K562 (cell line): Measurements from ENCODE around the gene TCOF1. TPM values are rescaled to one million over a fixed set of nuclear protein-coding genes. Genes with fewer than 3 reads are reported as not detected.
A peak's percentile ranks its signal among the peaks of the same experiment; 100 is the strongest.

Source experiments
- ATAC-seq: fragments of 200-7000 bp; cut with Tn5 transposase; 3 replicates; pipeline ENCODE4 v1.9.1; 2020; ENCODE audit warnings: moderate library complexity
- BruUV-seq: library from RNA; stranded (reverse); fragments of 400-500 nt; replicated peaks from 2 replicates; lab custom pipeline; 2021; lab: Mats Ljungman, UMichigan
- CTCF ChIA-PET: fragments of 300-600 bp; formaldehyde crosslinking; extraction: SDS; loops from one replicate; lab custom pipeline; 2021; ENCODE audit warnings: low intra/inter-chr PET ratio; lab: Yijun Ruan, JAX
- POLR2A ChIA-PET: fragments of 300-600, 350-650 bp; sonication (Branson Sonifier 250); formaldehyde crosslinking; extraction: SDS; loops from one replicate; lab custom pipeline; 2021; ENCODE audit warnings: antibody characterized with exemption, inconsistent platforms; lab: Yijun Ruan, JAX
- DNase-seq, 4 experiments: peaks; one replicate each; pipeline versions ENCODE4 v3.0.0 to v3.0.0-alpha.2; 2011 to 2018; ENCODE audit warnings: low spot score in 3 of 4, mixed read lengths in 3 of 4; ENCODE audit errors: extremely low read depth in 1 of 4
- FAIRE-seq: peaks from 2 replicates; lab custom pipeline; 2011; peaks lifted over from hg19 to GRCh38; lab: Jason Lieb, UNC
- H2AFZ ChIP-seq: 2 replicates; pipeline ENCODE4 v1.6.0; 2011; ENCODE audit warnings: low read depth, low read length, control low read depth, inconsistent platforms
- H3K27ac ChIP-seq: fragments of 200-600 bp; 3 replicates; pipeline ENCODE4 v1.8.0; 2011; ENCODE audit warnings: low read depth, mild to moderate bottlenecking, control low read depth, inconsistent platforms, low read length, moderate library complexity, mixed read lengths; ENCODE audit errors: extremely low read depth
- H3K27me3 ChIP-seq, 2 experiments: fragments of 300-600 bp in 1 of 2; 2 replicates in 1 of 2; 3 replicates in 1 of 2; pipeline versions ENCODE4 v1.6.0 to v1.8.0; 2011; ENCODE audit warnings: inconsistent platforms in 2 of 2, low read length in 2 of 2, mild to moderate bottlenecking in 1 of 2, mixed read lengths in 1 of 2, moderate library complexity in 1 of 2; ENCODE audit not compliant: control insufficient read depth in 2 of 2, insufficient read depth in 2 of 2
- H3K36me3 ChIP-seq: fragments of 300-600 bp; 3 replicates; pipeline ENCODE4 v1.8.0; 2011; ENCODE audit warnings: mild to moderate bottlenecking, low read length, inconsistent platforms; ENCODE audit not compliant: control insufficient read depth, insufficient read depth
- H3K4me1 ChIP-seq, 2 experiments: fragments of 200-600 bp in 1 of 2; replicated peaks in 1 of 2; 2 replicates in 1 of 2; 3 replicates in 1 of 2; pipeline versions ENCODE4 v1.5.1 to v1.8.0; 2011; ENCODE audit warnings: inconsistent platforms in 2 of 2, low read length in 2 of 2, mild to moderate bottlenecking in 1 of 2, mixed read lengths in 1 of 2, moderate library complexity in 1 of 2; ENCODE audit not compliant: control insufficient read depth in 2 of 2, insufficient read depth in 2 of 2
- H3K4me2 ChIP-seq: 2 replicates; pipeline ENCODE4 v1.6.1; 2011; ENCODE audit warnings: low read length, control low read depth, inconsistent platforms, mixed read lengths; ENCODE audit not compliant: insufficient read depth
- H3K4me3 ChIP-seq: fragments of 200-600 bp; sonication (generic), shearing (Covaris generic); 2 replicates; pipeline ENCODE4 v1.5.1; 2016; ENCODE audit warnings: control low read depth, inconsistent platforms
- H3K79me2 ChIP-seq: fragments of 200-600 bp; 3 replicates; pipeline ENCODE4 v1.8.0; 2011; ENCODE audit warnings: low read length, inconsistent platforms; ENCODE audit not compliant: control insufficient read depth, insufficient read depth
- H3K9ac ChIP-seq, 2 experiments: 2 replicates each; pipeline versions ENCODE4 v1.6.0 to v1.6.1; 2011; ENCODE audit warnings: low read depth in 2 of 2, low read length in 2 of 2, control low read depth in 1 of 2, inconsistent platforms in 1 of 2, mild to moderate bottlenecking in 1 of 2, mixed read lengths in 1 of 2; ENCODE audit not compliant: insufficient read depth in 1 of 2
- H3K9me1 ChIP-seq: one replicate; pipeline ENCODE4 v1.6.0; 2011; ENCODE audit warnings: inconsistent platforms, mild to moderate bottlenecking, low read length, moderate library complexity; ENCODE audit not compliant: control insufficient read depth, insufficient read depth
- H3K9me3 ChIP-seq: replicated peaks from 2 replicates; pipeline ENCODE4 v1.5.1; 2011; ENCODE audit warnings: low read depth, low read length, inconsistent platforms; ENCODE audit not compliant: control insufficient read depth, insufficient read depth
- H4K20me1 ChIP-seq: replicated peaks from 2 replicates; pipeline ENCODE4 v1.6.1; 2011; ENCODE audit warnings: low read length, inconsistent platforms, mixed read lengths; ENCODE audit not compliant: control insufficient read depth, insufficient read depth
- CHD4 ChIP-seq: fragments of 200-600 bp; sonication (generic); IDR thresholded peaks from 3 replicates; pipeline ENCODE4 v1.6.1; 2012; ENCODE audit warnings: low read depth, mild to moderate bottlenecking, mixed read lengths, low read length, inconsistent platforms; ENCODE audit not compliant: insufficient read depth, insufficient replicate concordance, poor library complexity, severe bottlenecking
- PATZ1 ChIP-seq: fragments of 250-450 bp; sonication (Bioruptor Pico); IDR thresholded peaks from 2 replicates; pipeline ENCODE4 v1.5.0; 2020; ENCODE audit warnings: mild to moderate bottlenecking, borderline replicate concordance
- SAFB ChIP-seq: fragments of 200-400 bp; formaldehyde crosslinking; IDR thresholded peaks from 2 replicates; pipeline ENCODE4 v1.6.1; 2017; ENCODE audit warnings: low read depth, low read length, borderline replicate concordance
- WGBS: fragments of 100-300 bp; shearing (Covaris generic); methylation state at CpG from one replicate; pipeline ENCODE4 v1.1.6; 2016; ENCODE audit warnings: low coverage, mixed read lengths; ENCODE audit not compliant: insufficient coverage; ENCODE audit errors: missing lambda C conversion rate; 5-methylcytosine and 5-hydroxymethylcytosine counted together
- in situ Hi-C: fragments of 300-500 bp; cut with MboI; formaldehyde crosslinking; loops from 4 replicates; pipeline ENCODE4 v1.15.0; 2018; ENCODE audit warnings: inconsistent platforms, mixed read lengths
- intact Hi-C: fragments of 100-400 bp; cut with micrococcal nuclease; formaldehyde crosslinking; loops from 2 replicates; pipeline ENCODE4 v1.14.2; 2022
- polyA plus RNA-seq, 8 experiments: library from polyadenylated mRNA; depleted of rRNA in 4 of 8; stranded (reverse) in 5 of 8; unstranded in 3 of 8; fragments of >200 nt; fragmentation: Nextera tagmentation in 2 of 8; fragmentation: Illumina TruSeq in 1 of 8; extraction: Ambion mirVana in 2 of 8; extraction: Trizol in 1 of 8; gene quantifications; 2 replicates each; pipeline versions ENCODE4 v1.2.1 to v1.2.3, GENCODE V29; 2011 to 2014; ENCODE audit warnings: inconsistent platforms in 1 of 8, missing spikeins in 1 of 8
- total RNA-seq, 7 experiments: library from RNA; depleted of rRNA in 6 of 7; stranded (reverse); fragments of >200 nt in 6 of 7; fragmentation: Illumina TruSeq in 2 of 7; extraction: Trizol in 2 of 7; gene quantifications; 2 replicates each; pipeline versions ENCODE4 v1.2.1 to v1.2.3, GENCODE V29; 2011 to 2021; ENCODE audit warnings: low replicate concordance in 1 of 7

TCOF1 gene
- total and polyA plus RNA-seq, 9 of the 15 experiments (the other 6 are each of a cell fraction or from before 2014, with no cell fraction given), result 9.8 to 134 (median 61.7) TPM

DNA sequence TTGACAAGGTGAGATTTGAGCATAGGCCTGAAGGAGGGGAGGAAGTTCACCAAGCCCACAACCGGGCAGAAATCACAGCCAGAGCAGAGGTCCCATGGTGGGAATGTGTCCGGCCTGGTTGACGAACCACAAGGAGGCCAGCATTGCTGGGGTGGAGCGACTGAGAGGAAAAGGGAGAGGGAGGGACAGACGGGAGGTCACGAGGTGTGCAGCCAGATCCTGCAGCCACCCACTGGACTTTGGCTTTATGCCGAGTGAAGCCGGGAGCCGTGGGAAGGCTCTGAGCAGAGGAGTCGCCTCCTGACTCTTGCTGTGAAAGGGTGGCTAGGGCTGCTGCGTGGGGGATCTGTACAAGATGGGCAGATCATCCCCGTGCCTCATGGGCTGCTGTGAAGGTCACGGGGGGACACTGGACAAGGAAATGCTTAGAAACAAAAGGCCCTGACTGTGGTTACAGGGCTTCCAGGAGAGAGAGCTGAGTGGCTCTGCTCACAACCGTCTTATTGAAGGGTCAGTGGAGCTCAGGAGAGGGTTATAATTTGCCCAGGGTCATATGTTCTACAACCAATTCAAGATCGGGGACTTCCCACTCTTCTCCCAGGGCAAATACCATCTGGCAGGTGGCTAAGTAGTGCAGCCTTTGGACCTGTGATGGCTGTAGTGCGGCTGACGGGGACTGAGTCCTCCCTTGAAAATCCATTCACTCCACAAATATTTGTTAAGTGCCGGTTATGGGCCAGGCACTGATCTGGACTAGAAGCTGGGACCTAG lies 70.8 kb downstream of the TCOF1 start (continued):
- TF ChIP-seq PATZ1 (CRISPR knock-in tag), result no peak

GRCh38 chr5:150428978-150429377 lies 71.5 kb downstream of the TCOF1 start:
- no peak for TF ChIP-seq CHD4
- peak; percentile 69; the same call in 1 of the 2 replicates for TF ChIP-seq SAFB
- 77% methylated on average over 4 of the region's 5 CpGs for WGBS
- Histone ChIP-seq H3K79me2 (no peaks in the 10 kb centered on the region), H3K9me1 (no peaks in the 10 kb centered on the region), H3K36me3 (no peaks in the 10 kb centered on the region), H2AFZ (no peak overlapping the region), H3K4me3 (no peak overlapping the region), H3K9ac (peak overlapping the region in 1 of 2 experiments; percentile 82; a peak in 1 of 4 replicates), H4K20me1 (no peaks in the 10 kb centered on the region), H3K4me2 (no peak overlapping the region), H3K4me1 (peaks cover 8 to 19% of the 10 kb centered on the region in 2 experiments; a peak in 4 of 5 replicates), H3K27ac (no peak overlapping the region), H3K27me3 (peaks cover 0 to 23% of the 10 kb centered on the region in 2 experiments; a peak in 3 of 5 replicates), H3K9me3 (no peaks in the 10 kb centered on the region)
- FAIRE-seq (no peak), ATAC-seq (no peak), DNase-seq (no peak)
- BruUV-seq, result no TSS peak
- POLR2A ChIA-PET, result interaction anchor here (1.4 kb wide), 1 partner anchor 16 kb away, joined by 3 read pairs; no protein-coding TSS in a partner anchor
- intact Hi-C loops (no loop called here), in situ Hi-C loops (no loop called here)
- CTCF ChIA-PET, result no interaction called here
